Measurements from ENCODE around the gene GGCT. TPM values are rescaled to one million over a fixed set of nuclear protein-coding genes. Genes with fewer than 3 reads are reported as not detected.

The GGCT gene
- total and polyA plus RNA-seq, 2 of the 8 experiments (the other 6 are each of a cell fraction or from before 2014, with no cell fraction given): 50.0 to 129 TPM

GRCh38 chr7:30504301-30505173 lies at the start of gene GGCT (continued):
- TF ChIP-seq RAD21 (IDR thresholded peaks at IDR 0.05 in 1 of 2, conservative IDR thresholded peaks at IDR 0.05 in 1 of 2; ENCODE audit: low read depth in 2 of 2, low read length in 2 of 2) (no peak), PHF8 (conservative IDR thresholded peaks at IDR 0.05; ENCODE audit: low read depth, low read length) (peak; percentile 86), EZH2 (IDR thresholded peaks at IDR 0.05; ENCODE audit: low read depth, low read length, severe bottlenecking) (no peak), CREB1 (IDR thresholded peaks at IDR 0.05) (peak; percentile 55), SAP30 (IDR thresholded peaks at IDR 0.05; ENCODE audit: insufficient read depth, insufficient replicate concordance, low read length) (no peak), MAFK (IDR thresholded peaks at IDR 0.05; ENCODE audit: low read depth, low read length) (no peak), TAF1 (IDR thresholded peaks at IDR 0.05; ENCODE audit: low read depth, low read length) (peak; percentile 93), YY1 (IDR thresholded peaks at IDR 0.05; ENCODE audit: low read depth, low read length) (0 out of 2 replicates have a peak, but pooled peaks have one; percentile 20), ATF2 (IDR thresholded peaks at IDR 0.05; ENCODE audit: low read length) (no peak), NRF1 (IDR thresholded peaks at IDR 0.05; ENCODE audit: low read depth, low read length) (no peak), CEBPB (IDR thresholded peaks at IDR 0.05; ENCODE audit: low read depth, low read length) (peak; percentile 81), SUZ12 (IDR thresholded peaks at IDR 0.05; ENCODE audit: low read length) (no peak), RBBP5 (IDR thresholded peaks at IDR 0.05; ENCODE audit: borderline replicate concordance, low read depth, low read length) (peak; percentile 70; the same call in 1 of the 2 replicates), TAF7 (optimal IDR thresholded peaks at IDR 0.05; ENCODE audit: borderline replicate concordance, low read depth, low read length) (no peak), TBP (IDR thresholded peaks at IDR 0.05; ENCODE audit: low read depth, low read length) (peak; percentile 22)

All from H1 (cell line).